ENCODE results near the gene CLNK.

GRCh38 chr4:10673817-10674369, 10.7 kb downstream of the CLNK start:
- TF ChIP-seq CTCF (IDR thresholded peaks at IDR 0.05; ENCODE audit: low read length) = no peak
- no peak for TF ChIP-seq EZH2 (IDR thresholded peaks at IDR 0.05; ENCODE audit: borderline replicate concordance, low read length)

Measured in OCI-LY1 (cell line).